GM21390 (cell line): ENCODE results near the gene ENO2.

Source experiments
- ATAC-seq: cut with Tn5 transposase; IDR thresholded peaks from one replicate; pipeline ENCODE4 v1.9.1; 2021; ENCODE audit not compliant: unreplicated experiment

The ENO2 gene

DNA sequence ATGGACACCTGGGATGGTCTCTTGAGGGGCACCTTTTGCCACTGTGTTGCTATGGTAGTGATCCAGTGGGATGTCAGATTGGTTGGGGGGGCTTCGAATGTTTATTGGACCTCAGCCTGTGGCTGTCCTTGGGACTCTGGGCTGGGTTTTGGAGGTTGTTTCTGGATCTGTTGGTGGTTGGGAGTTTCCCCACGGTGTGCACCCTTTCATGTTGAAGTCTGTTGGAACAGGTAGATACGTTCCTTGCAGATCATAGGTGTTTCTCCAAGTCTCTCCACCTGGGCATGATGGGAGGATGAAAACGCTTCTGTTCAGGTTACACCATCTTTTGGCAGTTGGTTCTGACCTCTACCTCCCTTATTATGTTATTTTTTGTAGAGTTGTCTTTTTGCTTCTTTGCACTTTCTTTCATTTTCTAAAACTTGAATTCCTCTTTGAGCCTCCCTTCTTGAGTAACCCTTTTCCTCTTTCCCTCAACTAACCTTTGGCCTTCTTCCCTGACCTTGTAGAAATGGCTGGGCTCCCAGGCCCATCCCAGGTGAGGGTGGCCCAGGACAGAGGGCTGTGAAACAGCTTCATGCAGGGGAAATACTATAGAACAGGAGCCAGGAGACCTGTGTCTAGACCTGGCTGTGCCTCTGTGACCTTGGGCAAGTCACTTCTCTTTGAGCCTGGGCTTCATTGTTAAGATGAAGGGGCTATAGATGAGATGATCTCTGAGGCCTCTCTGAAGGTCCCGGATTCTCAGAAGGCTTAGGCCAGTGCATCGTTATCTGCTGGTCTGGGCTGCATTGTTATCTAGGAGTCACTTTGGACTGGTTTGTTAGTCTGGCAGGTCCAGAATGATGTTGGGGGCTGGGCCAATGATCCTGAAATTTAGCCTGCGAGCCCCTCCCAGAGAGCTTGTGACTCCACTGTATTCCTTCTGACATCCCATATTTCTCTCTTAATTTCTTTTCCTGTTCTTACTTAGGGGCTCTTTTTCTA lies 15.4 kb downstream of the ENO2 start:
- ATAC-seq, result no peak

DNA sequence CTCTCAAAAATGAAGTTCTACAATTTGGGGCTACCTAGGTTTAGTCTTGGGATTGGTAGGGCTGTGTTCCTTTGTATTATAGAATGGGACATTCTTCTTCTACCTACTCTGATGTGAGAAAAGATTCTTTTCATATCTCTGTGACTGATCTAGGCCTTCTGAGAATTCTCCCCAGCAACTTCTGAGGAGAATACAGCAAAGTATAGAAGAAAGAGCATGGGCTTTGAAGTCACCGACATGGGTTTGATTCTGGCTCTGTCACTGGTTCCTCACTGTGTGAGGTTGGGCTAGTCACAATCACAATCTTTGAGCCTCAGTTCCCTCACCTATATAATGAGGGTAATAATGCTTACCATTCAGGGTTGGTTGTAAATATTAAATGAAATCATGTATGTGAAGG lies 18.4 kb downstream of the ENO2 start:
- ATAC-seq, result no peak

DNA sequence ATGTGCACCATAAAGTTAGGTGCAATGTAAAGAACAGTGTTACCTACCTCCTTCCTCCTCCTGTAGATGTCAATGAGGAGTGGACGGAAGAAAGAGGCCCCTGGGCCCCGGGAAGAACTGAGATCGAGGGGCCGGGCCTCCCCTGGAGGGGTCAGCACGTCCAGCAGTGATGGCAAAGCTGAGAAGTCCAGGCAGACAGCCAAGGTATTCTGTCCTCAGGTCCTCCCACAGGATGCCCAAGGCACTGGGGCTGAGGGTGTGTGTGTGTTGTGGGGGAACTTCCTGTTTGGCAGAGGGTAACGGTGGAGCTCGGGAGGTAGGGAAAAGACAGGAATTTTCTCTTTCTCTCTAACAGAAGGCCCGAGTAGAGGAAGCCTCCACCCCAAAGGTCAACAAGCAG lies 19.7 kb downstream of the ENO2 start:
- no peak for ATAC-seq

DNA sequence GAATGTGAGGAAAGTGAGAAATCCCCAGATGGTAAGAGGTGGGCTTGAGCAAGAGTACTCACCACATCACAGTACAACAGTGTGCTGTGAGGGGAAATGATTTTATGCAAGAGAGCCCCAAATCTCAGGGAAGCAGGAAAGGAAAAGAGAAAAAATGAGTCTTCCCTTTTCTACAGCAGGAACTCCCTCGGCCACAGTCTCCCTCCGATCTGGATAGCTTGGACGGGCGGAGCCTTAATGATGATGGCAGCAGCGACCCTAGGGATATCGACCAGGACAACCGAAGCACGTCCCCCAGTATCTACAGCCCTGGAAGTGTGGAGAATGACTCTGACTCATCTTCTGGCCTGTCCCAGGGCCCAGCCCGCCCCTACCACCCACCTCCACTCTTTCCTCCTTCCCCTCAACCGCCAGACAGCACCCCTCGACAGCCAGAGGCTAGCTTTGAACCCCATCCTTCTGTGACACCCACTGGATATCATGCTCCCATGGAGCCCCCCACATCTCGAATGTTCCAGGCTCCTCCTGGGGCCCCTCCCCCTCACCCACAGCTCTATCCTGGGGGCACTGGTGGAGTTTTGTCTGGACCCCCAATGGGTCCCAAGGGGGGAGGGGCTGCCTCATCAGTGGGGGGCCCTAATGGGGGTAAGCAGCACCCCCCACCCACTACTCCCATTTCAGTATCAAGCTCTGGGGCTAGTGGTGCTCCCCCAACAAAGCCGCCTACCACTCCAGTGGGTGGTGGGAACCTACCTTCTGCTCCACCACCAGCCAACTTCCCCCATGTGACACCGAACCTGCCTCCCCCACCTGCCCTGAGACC lies 21.2 kb downstream of the ENO2 start:
- ATAC-seq, result no peak

DNA sequence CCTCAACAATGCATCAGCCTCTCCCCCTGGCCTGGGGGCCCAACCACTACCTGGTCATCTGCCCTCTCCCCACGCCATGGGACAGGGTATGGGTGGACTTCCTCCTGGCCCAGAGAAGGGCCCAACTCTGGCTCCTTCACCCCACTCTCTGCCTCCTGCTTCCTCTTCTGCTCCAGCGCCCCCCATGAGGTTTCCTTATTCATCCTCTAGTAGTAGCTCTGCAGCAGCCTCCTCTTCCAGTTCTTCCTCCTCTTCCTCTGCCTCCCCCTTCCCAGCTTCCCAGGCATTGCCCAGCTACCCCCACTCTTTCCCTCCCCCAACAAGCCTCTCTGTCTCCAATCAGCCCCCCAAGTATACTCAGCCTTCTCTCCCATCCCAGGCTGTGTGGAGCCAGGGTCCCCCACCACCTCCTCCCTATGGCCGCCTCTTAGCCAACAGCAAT lies 21.8 kb downstream of the ENO2 start:
- ATAC-seq, result no peak

DNA sequence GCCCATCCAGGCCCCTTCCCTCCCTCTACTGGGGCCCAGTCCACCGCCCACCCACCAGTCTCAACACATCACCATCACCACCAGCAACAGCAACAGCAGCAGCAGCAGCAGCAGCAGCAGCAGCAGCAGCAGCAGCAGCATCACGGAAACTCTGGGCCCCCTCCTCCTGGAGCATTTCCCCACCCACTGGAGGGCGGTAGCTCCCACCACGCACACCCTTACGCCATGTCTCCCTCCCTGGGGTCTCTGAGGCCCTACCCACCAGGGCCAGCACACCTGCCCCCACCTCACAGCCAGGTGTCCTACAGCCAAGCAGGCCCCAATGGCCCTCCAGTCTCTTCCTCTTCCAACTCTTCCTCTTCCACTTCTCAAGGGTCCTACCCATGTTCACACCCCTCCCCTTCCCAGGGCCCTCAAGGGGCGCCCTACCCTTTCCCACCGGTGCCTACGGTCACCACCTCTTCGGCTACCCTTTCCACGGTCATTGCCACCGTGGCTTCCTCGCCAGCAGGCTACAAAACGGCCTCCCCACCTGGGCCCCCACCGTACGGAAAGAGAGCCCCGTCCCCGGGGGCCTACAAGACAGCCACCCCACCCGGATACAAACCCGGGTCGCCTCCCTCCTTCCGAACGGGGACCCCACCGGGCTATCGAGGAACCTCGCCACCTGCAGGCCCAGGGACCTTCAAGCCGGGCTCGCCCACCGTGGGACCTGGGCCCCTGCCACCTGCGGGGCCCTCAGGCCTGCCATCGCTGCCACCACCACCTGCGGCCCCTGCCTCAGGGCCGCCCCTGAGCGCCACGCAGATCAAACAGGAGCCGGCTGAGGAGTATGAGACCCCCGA lies 22.5 kb downstream of the ENO2 start:
- ATAC-seq, result no peak

DNA sequence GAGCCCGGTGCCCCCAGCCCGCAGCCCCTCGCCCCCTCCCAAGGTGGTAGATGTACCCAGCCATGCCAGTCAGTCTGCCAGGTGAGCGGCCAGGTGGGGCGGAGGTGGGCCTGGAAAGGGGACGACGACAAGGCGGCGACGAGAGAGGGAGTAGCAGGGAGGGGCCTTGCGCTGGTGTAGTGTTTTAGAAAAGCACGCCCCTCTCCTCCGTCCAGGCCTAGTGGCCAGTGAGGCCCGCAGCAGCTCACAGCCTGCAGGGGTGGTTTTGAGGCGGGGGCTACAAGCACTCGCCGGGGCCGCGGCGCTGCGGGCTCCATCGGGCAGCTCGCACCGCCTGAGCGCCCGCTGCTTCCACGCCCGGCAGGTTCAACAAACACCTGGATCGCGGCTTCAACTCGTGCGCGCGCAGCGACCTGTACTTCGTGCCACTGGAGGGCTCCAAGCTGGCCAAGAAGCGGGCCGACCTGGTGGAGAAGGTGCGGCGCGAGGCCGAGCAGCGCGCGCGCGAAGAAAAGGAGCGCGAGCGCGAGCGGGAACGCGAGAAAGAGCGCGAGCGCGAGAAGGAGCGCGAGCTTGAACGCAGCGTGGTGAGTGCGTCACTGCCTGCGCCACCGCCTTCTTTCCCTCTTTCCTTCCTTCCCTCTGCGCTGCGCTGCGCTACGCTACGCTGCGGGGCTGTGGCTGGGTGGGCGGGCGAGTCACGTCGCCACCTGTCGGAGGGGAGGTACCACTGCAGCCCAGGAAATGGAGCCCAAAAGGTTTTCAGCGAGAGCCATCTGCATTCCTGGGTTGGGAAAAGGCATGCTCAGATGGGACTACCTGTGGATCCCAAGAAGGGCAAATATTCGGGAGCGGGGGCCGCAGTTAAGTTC lies 23.3 kb downstream of the ENO2 start:
- ATAC-seq, result peak; percentile 88

DNA sequence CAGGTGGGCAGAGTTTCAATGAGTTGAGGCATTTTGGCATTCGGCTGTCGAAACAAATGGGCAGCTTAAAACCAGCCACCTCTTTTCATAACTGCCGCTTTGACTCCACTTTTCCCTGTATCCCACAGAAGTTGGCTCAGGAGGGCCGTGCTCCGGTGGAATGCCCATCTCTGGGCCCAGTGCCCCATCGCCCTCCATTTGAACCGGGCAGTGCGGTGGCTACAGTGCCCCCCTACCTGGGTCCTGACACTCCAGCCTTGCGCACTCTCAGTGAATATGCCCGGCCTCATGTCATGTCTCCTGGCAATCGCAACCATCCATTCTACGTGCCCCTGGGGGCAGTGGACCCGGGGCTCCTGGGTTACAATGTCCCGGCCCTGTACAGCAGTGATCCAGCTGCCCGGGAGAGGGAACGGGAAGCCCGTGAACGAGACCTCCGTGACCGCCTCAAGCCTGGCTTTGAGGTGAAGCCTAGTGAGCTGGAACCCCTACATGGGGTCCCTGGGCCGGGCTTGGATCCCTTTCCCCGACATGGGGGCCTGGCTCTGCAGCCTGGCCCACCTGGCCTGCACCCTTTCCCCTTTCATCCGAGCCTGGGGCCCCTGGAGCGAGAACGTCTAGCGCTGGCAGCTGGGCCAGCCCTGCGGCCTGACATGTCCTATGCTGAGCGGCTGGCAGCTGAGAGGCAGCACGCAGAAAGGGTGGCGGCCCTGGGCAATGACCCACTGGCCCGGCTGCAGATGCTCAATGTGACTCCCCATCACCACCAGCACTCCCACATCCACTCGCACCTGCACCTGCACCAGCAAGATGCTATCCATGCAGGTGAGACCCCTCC lies 24.2 kb downstream of the ENO2 start:
- no peak for ATAC-seq

DNA sequence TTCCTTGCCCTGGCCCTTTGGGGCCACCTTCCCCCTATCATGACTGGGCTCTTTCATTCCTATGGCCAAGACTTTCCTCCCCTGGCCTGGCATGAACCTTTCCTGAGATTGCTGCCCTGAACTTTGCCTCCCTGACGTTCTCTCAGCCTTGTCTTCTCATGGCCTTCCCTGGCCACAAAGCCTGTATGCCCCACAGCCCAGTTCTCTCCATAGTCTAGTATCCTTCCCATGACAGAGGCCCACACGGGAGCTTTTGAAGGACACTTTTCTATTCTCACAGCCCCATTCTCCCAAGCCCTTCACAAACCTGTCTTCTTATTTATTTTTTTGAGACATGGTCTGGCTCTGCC lies 24.8 kb downstream of the ENO2 start:
- no peak for ATAC-seq

DNA sequence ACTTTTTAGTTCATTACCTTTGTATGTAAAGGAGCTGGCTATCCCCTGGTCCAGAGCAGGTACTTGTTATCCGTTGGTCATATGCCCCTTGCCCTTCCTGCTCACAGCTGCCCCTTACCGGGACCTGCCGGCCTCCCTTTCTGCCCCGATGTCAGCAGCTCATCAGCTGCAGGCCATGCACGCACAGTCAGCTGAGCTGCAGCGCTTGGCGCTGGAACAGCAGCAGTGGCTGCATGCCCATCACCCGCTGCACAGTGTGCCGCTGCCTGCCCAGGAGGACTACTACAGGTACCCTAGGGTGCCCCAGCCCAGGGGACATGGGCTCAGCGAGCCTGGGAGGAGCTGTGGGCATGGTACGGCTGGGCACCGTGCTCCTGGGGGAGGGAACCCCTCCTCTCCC lies 26.9 kb downstream of the ENO2 start:
- ATAC-seq, result no peak

DNA sequence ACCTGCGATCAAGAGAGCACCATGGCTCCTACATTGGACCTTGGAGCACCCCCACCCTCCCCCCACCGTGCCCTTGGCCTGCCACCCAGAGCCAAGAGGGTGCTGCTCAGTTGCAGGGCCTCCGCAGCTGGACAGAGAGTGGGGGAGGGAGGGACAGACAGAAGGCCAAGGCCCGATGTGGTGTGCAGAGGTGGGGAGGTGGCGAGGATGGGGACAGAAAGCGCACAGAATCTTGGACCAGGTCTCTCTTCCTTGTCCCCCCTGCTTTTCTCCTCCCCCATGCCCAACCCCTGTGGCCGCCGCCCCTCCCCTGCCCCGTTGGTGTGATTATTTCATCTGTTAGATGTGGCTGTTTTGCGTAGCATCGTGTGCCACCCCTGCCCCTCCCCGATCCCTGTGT lies 27.4 kb downstream of the ENO2 start:
- ATAC-seq, result no peak

DNA sequence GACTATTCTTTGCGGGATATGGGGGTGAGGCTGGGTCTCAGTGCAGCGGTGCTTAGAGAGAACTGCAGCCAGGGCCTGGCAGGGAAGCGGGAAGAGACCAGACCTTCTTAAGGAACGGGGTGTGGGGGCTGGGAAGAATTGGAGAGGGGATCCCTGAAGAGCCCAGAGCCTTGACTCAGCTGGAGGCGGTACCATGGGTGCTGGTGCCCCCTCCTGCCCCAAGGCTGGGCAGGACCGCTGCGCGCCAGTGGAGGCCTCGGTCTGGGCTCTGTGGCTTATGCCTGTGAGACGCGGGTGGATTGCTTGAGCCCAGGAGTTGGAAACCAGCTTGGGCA lies 27.9 kb downstream of the ENO2 start:
- ATAC-seq, result no peak

DNA sequence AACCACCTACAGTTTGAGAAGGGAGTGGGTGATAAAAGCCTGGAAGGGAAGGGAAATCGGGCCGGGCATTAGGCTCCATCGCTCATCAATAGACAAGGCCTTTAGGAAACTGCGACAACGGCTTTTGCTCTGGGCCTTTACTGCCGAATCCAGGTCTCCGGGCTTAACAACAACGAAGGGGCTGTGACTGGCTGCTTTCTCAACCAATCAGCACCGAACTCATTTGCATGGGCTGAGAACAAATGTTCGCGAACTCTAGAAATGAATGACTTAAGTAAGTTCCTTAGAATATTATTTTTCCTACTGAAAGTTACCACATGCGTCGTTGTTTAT lies 29.0 kb downstream of the ENO2 start:
- peak; percentile 31 for ATAC-seq

DNA sequence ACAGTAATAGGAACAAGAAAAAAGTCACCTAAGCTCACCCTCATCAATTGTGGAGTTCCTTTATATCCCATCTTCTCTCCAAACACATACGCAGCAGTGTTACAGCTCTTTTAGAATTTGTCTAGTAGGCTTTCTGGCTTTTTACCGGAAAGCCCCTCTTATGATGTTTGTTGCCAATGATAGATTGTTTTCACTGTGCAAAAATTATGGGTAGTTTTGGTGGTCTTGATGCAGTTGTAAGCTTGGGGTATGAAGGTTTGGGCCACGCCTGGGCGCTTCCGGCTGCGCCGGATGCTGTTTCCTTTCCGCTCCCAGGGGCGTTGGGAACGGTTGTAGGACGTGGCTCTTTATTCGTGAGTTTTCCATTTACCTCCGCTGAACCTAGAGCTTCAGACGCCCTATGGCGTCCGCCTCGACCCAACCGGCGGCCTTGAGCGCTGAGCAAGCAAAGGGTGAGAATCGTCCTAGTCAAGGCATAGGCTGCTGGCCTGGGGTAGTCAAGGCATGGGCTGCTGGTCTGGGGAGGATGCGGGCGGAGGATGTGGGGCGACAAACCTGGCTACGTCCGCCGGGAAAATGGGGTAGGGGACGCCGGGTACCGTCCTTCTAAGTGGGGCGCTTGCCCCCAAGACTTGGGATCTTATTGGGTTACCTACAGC lies 29.5 kb downstream of the ENO2 start, which contains the start of the genes C12orf57 and RNU7-1:
Gene C12orf57 (plus strand): TSS at position 301 of the 659 bp plus-strand sequence. CDS start 100 bp downstream, at position 401.
Gene RNU7-1 (plus strand): TSS at position 95 of the 659 bp plus-strand sequence.
- ATAC-seq, result peak; percentile 38

DNA sequence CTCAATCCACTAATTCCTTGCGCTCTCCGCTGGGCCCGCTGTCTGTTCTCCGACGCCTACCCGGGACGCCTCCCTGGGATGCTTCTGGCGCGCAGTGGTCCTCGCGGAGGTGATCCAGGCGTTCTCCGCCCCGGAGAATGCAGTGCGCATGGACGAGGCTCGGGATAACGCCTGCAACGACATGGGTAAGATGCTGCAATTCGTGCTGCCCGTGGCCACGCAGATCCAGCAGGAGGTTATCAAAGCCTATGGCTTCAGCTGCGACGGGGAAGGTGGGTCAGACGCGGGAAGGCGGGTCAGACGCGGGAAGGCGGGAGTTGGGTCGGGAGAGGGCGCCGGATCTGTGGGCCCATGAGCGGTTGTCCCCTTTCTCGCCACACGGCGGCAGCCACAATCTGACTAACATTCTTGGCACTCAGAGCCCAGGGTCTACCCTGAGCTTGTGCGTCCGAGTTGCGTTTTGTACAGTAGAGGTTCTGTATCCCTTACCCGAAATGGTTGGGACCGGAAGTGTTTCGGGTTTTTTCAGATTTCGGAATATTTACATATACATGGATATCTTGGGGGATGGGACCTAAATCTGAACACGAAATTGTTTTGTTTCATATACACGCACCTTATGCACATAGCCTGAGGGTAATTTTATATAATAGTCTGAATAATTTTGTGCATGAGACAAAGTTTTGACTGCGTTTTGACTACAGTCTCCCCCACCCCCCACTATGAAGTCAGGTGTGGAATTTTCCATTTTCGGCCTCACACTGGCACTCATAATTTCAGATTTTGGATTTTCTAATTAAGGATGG lies 30.2 kb downstream of the ENO2 start:
- peak; percentile 32 for ATAC-seq

DNA sequence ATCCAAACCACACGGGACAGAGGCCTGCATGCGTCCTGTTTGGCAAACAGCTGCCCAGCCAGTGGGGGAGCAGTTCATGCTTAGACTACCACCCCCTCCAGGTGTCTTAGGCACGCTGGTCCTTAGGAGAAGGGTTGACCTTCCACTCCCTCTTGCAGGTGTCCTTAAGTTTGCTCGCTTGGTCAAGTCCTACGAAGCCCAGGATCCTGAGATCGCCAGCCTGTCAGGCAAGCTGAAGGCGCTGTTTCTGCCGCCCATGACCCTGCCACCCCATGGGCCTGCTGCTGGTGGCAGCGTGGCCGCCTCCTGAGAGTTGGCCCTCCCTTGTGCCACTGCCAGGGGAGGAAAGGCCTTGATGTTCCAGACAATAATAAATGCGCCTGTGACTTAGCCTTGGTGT lies 31.2 kb downstream of the ENO2 start:
- no peak for ATAC-seq

DNA sequence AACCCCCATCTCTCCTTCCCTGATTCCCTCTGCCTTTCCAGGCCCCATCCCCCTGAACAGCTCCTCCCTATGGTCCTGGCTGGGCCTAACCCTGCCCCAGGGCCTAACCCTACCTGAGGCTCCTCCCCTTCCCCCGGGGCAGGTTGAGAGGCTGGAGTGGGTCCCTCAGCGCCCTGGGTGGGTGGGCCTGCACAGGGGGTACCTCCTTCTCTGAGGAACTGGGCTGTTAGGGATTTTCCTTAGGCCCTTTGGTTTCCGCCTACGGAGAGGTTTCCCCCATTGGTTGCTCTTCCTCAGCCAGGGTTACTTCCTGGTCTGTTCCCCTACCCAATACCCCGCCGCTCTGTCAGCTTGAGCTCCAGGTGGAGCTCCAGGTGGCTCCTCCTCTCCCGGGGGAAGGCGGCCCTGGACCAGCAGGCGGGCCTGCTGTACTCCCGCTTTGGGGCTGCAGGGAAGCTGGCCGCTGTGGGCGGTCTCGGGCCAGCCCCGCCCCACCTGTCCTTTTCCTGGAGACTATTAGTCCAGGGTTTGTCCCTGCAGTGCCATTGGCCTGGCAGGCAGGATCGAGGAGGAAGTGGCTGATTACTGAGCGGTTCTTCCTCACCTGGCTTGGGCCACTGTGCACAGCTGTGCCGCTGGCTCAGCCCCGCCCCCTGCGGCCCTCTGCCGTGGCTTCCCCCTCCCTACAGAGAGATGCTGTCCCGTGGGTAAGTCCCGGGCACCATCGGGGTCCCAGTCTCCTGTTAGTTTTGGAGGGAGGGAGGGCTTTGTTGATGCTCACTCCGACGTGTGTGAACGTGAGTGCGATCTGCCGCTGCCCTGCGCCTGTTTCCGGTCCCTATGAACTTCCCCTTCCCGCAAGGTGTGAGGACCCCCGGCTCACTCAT lies 31.9 kb downstream of the ENO2 start:
- ATAC-seq, result peak; percentile 29
